GM12878 (cell line): ENCODE results near the gene TTC29. TPM values are rescaled to one million over a fixed set of nuclear protein-coding genes. Genes with fewer than 3 reads are reported as not detected.

ENCODE experiments used
- ATAC-seq: fragments of 200-7000 bp; cut with Tn5 transposase; 3 replicates; pipeline ENCODE4 v1.9.1; 2020; ENCODE audit warnings: mild to moderate bottlenecking, moderate library complexity
- BruUV-seq: library from RNA; stranded (reverse); fragments of 400-500 nt; replicated peaks from 2 replicates; lab custom pipeline; 2021; lab: Mats Ljungman, UMichigan
- CTCF ChIA-PET: fragments of 300-600 bp; sonication (Branson Sonifier 250); formaldehyde crosslinking; extraction: SDS; loops from one replicate; lab custom pipeline; 2021; ENCODE audit warnings: inconsistent platforms; lab: Yijun Ruan, JAX
- POLR2A ChIA-PET: fragments of 350-600 bp; formaldehyde crosslinking; extraction: SDS; loops from one replicate; lab custom pipeline; 2021; ENCODE audit warnings: inconsistent platforms; lab: Charles Lee
- RAD21 ChIA-PET: fragments of 300-600 bp; sonication (Branson Sonifier 250); formaldehyde crosslinking; loops from one replicate; lab custom pipeline; 2023; ENCODE audit warnings: antibody characterized with exemption; ENCODE audit not compliant: unreplicated experiment; lab: Charles Lee
- SMC1A ChIA-PET: fragments of 300-600 bp; sonication (Branson Sonifier 250); formaldehyde crosslinking; loops from one replicate; lab custom pipeline; 2023; ENCODE audit not compliant: unreplicated experiment, uncharacterized antibody; lab: Charles Lee
- DNase-seq: peaks from one replicate; pipeline ENCODE4 v3.0.0-alpha.2; 2011; ENCODE audit warnings: low read depth, low spot score
- FAIRE-seq: peaks from 3 replicates; lab custom pipeline; 2011; peaks lifted over from hg19 to GRCh38; lab: Jason Lieb, UNC
- H2AFZ ChIP-seq: 2 replicates; pipeline ENCODE4 v1.6.0; 2011; ENCODE audit warnings: low read depth, low read length, control low read depth; ENCODE audit not compliant: control insufficient read depth
- H3K27ac ChIP-seq: 2 replicates; pipeline ENCODE4 v1.5.1; 2011; ENCODE audit warnings: control low read depth; ENCODE audit not compliant: control insufficient read depth, insufficient read depth
- H3K27me3 ChIP-seq, 2 experiments: replicated peaks in 1 of 2; 2 replicates each; pipeline versions ENCODE4 v1.6.0 to v1.6.1; 2011; ENCODE audit warnings: low read length in 1 of 2; ENCODE audit not compliant: control insufficient read depth in 2 of 2, insufficient read depth in 2 of 2
- H3K36me3 ChIP-seq, 2 experiments: 2 replicates each; pipeline ENCODE4 v1.5.1; 2011; ENCODE audit warnings: low read length in 1 of 2; ENCODE audit not compliant: control insufficient read depth in 2 of 2, insufficient read depth in 2 of 2
- H3K4me1 ChIP-seq: 2 replicates; pipeline ENCODE4 v1.6.1; 2011; ENCODE audit warnings: mild to moderate bottlenecking, low read length, moderate library complexity, mixed read lengths; ENCODE audit not compliant: control insufficient read depth, insufficient read depth
- H3K4me2 ChIP-seq: 2 replicates; pipeline ENCODE4 v1.6.0; 2011; ENCODE audit warnings: control low read depth; ENCODE audit not compliant: control insufficient read depth, insufficient read depth
- H3K4me3 ChIP-seq: fragments of 200-600 bp; sonication (generic); 2 replicates; pipeline ENCODE4 v1.5.1; 2016
- H3K79me2 ChIP-seq: 2 replicates; pipeline ENCODE4 v1.6.0; 2011; ENCODE audit warnings: low read length; ENCODE audit not compliant: control insufficient read depth, insufficient read depth
- H3K9ac ChIP-seq: 2 replicates; pipeline ENCODE4 v1.8.0; 2011; ENCODE audit warnings: low read length, control low read depth, mixed read lengths; ENCODE audit not compliant: control insufficient read depth, insufficient read depth
- H3K9me3 ChIP-seq: replicated peaks from 3 replicates; pipeline ENCODE4 v1.5.1; 2011; ENCODE audit warnings: mild to moderate bottlenecking, low read length; ENCODE audit not compliant: control insufficient read depth, insufficient read depth
- H4K20me1 ChIP-seq: 2 replicates; pipeline ENCODE4 v1.6.0; 2011; ENCODE audit not compliant: control insufficient read depth, insufficient read depth
- BCL11A ChIP-seq: IDR thresholded peaks from 2 replicates; pipeline ENCODE4 v1.6.1; 2011; ENCODE audit warnings: low read depth, low read length
- BMI1 ChIP-seq: fragments of 450-650 bp; IDR thresholded peaks from 2 replicates; pipeline ENCODE4 v1.6.1; 2016; ENCODE audit warnings: mild to moderate bottlenecking, moderate library complexity, borderline replicate concordance
- HDAC6 ChIP-seq: fragments of 200-600 bp; sonication (generic); IDR thresholded peaks from one replicate; pipeline ENCODE4 v1.8.0; 2017; ENCODE audit warnings: antibody characterized with exemption; ENCODE audit not compliant: unreplicated experiment
- JUND ChIP-seq: IDR thresholded peaks from 2 replicates; pipeline ENCODE4 v1.6.1; 2012; ENCODE audit warnings: low read depth, mild to moderate bottlenecking, low read length, improper control_type of control experiment, moderate library complexity
- KDM1A ChIP-seq: fragments of 200-600 bp; sonication (generic); IDR thresholded peaks from 2 replicates; pipeline ENCODE4 v1.6.1; 2016; ENCODE audit warnings: borderline replicate concordance
- MEF2A ChIP-seq: IDR thresholded peaks from 2 replicates; pipeline ENCODE4 v1.6.1; 2011; ENCODE audit warnings: low read depth, mild to moderate bottlenecking, low read length, moderate library complexity; ENCODE audit not compliant: insufficient read depth
- NR2F1 ChIP-seq: fragments of 450-650 bp; conservative IDR thresholded peaks from 2 replicates; pipeline ENCODE4 v1.6.1; 2017; ENCODE audit warnings: mild to moderate bottlenecking
- NRF1 ChIP-seq: conservative IDR thresholded peaks from 2 replicates; pipeline ENCODE4 v1.6.1; 2011; ENCODE audit warnings: mild to moderate bottlenecking, low read depth, low read length, improper control_type of control experiment
- PAX5 ChIP-seq: IDR thresholded peaks from 2 replicates; pipeline ENCODE4 v1.6.1; 2011; ENCODE audit warnings: low read depth, low read length, borderline replicate concordance
- POLR2AphosphoS5 ChIP-seq: IDR thresholded peaks from 2 replicates; pipeline ENCODE4 v1.6.1; 2011; ENCODE audit warnings: mild to moderate bottlenecking, low read length, inconsistent platforms
- RBBP5 ChIP-seq: fragments of 200-600 bp; sonication (generic); conservative IDR thresholded peaks from 2 replicates; pipeline ENCODE4 v1.6.1; 2016
- SMARCA5 ChIP-seq: fragments of 450-650 bp; IDR thresholded peaks from 2 replicates; pipeline ENCODE4 v1.6.1; 2017; ENCODE audit warnings: mild to moderate bottlenecking
- WRNIP1 ChIP-seq: IDR thresholded peaks from 2 replicates; pipeline ENCODE4 v1.6.1; 2011; ENCODE audit warnings: low read depth, low read length, improper control_type of control experiment, borderline replicate concordance
- WGBS: methylation state at CpG from one replicate; pipeline ENCODE4 v1.1.6; 2016; ENCODE audit warnings: low lambda C conversion rate; ENCODE audit not compliant: insufficient replicate concordance, insufficient coverage; ENCODE audit errors: missing lambda C conversion rate; 5-methylcytosine and 5-hydroxymethylcytosine counted together
- in situ Hi-C: fragments of 300-500 bp; cut with MboI; formaldehyde crosslinking; loops from 9 replicates; pipeline ENCODE4 v1.14.3; 2018; ENCODE audit warnings: mixed read lengths
- intact Hi-C: fragments of 100-400 bp; cut with micrococcal nuclease; formaldehyde crosslinking; loops from one replicate; pipeline ENCODE4 v1.14.2; 2022; ENCODE audit not compliant: unreplicated experiment
- polyA plus RNA-seq, 11 experiments: library from polyadenylated mRNA; depleted of rRNA in 4 of 11; unstranded in 6 of 11; stranded (reverse) in 5 of 11; fragments of >200 nt; fragmentation: Nextera tagmentation in 4 of 11; fragmentation: Illumina TruSeq in 1 of 11; extraction: Ambion mirVana in 4 of 11; extraction: Trizol in 1 of 11; gene quantifications; 1 replicate in 1 of 11; 2 replicates in 10 of 11; pipeline versions ENCODE4 v1.2.1 to v1.2.3, GENCODE V29; 2011 to 2016; ENCODE audit warnings: inconsistent platforms in 2 of 11, missing spikeins in 2 of 11, low read depth in 1 of 11
- total RNA-seq, 4 experiments: library from RNA; depleted of rRNA in 3 of 4; stranded (reverse); fragments of >200 nt in 3 of 4; fragmentation: Illumina TruSeq in 1 of 4; extraction: Trizol in 1 of 4; gene quantifications; 2 replicates each; pipeline versions ENCODE4 v1.2.1 to v1.2.3, GENCODE V29; 2013 to 2021
- TF ChIP-seq, protein P1 (sequence below): fragments of 450-650 bp; IDR thresholded peaks from 2 replicates; pipeline ENCODE4 v1.6.1; 2016; ENCODE audit warnings: mild to moderate bottlenecking
- TF ChIP-seq, protein P2 (sequence below): IDR thresholded peaks from 2 replicates; pipeline ENCODE4 v1.6.1; 2011; ENCODE audit warnings: borderline replicate concordance, low read depth, mild to moderate bottlenecking, moderate library complexity, mixed read lengths, low read length; ENCODE audit not compliant: insufficient read depth; ENCODE audit errors: extremely low read length
- TF ChIP-seq, protein P3 (sequence below): fragments of 450-650 bp; IDR thresholded peaks from 2 replicates; pipeline ENCODE4 v1.6.1; 2016; ENCODE audit warnings: mild to moderate bottlenecking, moderate library complexity, borderline replicate concordance

Gene TTC29
- total and polyA plus RNA-seq, 10 of the 15 experiments (the other 5 are each of a cell fraction or from before 2014, with no cell fraction given), result not detected

- H3K9me3 ChIP-seq, result no peaks in the 10 kb centered on the region
- 26% methylated on average over 2 of the region's 2 CpGs for WGBS
- no peak overlapping the region for H2AFZ ChIP-seq
- ATAC-seq, result no peak
- SMC1A ChIA-PET, result no interaction called here
- CTCF ChIA-PET, result no interaction called here
- FAIRE-seq, result no peak
- RAD21 ChIA-PET, result no interaction called here
- no peak overlapping the region for H3K27ac ChIP-seq
- H3K36me3 ChIP-seq, result no peaks in the 10 kb centered on the region
- no peaks in the 10 kb centered on the region for H3K4me1 ChIP-seq
- POLR2A ChIA-PET, result no interaction called here
- no TSS peak for BruUV-seq
- intact Hi-C loops (no loop called here), in situ Hi-C loops (no loop called here)
- H3K4me2 ChIP-seq, result no peak overlapping the region
- no peak overlapping the region for H3K9ac ChIP-seq
- H4K20me1 ChIP-seq, result no peaks in the 10 kb centered on the region
- TF ChIP-seq, protein P1, sequence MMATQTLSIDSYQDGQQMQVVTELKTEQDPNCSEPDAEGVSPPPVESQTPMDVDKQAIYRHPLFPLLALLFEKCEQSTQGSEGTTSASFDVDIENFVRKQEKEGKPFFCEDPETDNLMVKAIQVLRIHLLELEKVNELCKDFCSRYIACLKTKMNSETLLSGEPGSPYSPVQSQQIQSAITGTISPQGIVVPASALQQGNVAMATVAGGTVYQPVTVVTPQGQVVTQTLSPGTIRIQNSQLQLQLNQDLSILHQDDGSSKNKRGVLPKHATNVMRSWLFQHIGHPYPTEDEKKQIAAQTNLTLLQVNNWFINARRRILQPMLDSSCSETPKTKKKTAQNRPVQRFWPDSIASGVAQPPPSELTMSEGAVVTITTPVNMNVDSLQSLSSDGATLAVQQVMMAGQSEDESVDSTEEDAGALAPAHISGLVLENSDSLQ, result no peak
- no peak for TF ChIP-seq WRNIP1
- TF ChIP-seq BMI1, result no peak
- TF ChIP-seq, protein P2, sequence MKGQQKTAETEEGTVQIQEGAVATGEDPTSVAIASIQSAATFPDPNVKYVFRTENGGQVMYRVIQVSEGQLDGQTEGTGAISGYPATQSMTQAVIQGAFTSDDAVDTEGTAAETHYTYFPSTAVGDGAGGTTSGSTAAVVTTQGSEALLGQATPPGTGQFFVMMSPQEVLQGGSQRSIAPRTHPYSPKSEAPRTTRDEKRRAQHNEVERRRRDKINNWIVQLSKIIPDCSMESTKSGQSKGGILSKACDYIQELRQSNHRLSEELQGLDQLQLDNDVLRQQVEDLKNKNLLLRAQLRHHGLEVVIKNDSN, result no peak
- TF ChIP-seq BCL11A, result no peak
- TF ChIP-seq HDAC6, result no peak
- TF ChIP-seq NR2F1, result no peak
- TF ChIP-seq POLR2AphosphoS5, result no peak
- no peak for TF ChIP-seq KDM1A
- no peak for TF ChIP-seq PAX5
- TF ChIP-seq MEF2A, result no peak
- TF ChIP-seq RBBP5, result no peak
- no peak for TF ChIP-seq NRF1
- TF ChIP-seq JUND, result no peak
- TF ChIP-seq SMARCA5, result no peak
- TF ChIP-seq, protein P3, sequence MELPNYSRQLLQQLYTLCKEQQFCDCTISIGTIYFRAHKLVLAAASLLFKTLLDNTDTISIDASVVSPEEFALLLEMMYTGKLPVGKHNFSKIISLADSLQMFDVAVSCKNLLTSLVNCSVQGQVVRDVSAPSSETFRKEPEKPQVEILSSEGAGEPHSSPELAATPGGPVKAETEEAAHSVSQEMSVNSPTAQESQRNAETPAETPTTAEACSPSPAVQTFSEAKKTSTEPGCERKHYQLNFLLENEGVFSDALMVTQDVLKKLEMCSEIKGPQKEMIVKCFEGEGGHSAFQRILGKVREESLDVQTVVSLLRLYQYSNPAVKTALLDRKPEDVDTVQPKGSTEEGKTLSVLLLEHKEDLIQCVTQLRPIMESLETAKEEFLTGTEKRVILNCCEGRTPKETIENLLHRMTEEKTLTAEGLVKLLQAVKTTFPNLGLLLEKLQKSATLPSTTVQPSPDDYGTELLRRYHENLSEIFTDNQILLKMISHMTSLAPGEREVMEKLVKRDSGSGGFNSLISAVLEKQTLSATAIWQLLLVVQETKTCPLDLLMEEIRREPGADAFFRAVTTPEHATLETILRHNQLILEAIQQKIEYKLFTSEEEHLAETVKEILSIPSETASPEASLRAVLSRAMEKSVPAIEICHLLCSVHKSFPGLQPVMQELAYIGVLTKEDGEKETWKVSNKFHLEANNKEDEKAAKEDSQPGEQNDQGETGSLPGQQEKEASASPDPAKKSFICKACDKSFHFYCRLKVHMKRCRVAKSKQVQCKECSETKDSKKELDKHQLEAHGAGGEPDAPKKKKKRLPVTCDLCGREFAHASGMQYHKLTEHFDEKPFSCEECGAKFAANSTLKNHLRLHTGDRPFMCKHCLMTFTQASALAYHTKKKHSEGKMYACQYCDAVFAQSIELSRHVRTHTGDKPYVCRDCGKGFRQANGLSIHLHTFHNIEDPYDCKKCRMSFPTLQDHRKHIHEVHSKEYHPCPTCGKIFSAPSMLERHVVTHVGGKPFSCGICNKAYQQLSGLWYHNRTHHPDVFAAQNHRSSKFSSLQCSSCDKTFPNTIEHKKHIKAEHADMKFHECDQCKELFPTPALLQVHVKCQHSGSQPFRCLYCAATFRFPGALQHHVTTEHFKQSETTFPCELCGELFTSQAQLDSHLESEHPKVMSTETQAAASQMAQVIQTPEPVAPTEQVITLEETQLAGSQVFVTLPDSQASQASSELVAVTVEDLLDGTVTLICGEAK, result no peak
- no peak overlapping the region for H3K4me3 ChIP-seq
- H3K79me2 ChIP-seq, result no peaks in the 10 kb centered on the region
- no peaks in the 10 kb centered on the region for H3K27me3 ChIP-seq
- no peak for DNase-seq
These were observed 270.7 kb downstream of the TTC29 start for GRCh38 chr4:146674829-146675570.
